Loucy (cell line): ENCODE results near the gene PDXP.

Experiments used
- H2AFZ ChIP-seq: fragments of 200-600 bp; sonication (generic); 2 replicates; pipeline ENCODE4 v1.6.0; 2016; ENCODE audit warnings: antibody characterized with exemption, mild to moderate bottlenecking, low read length, moderate library complexity
- H3F3A ChIP-seq: fragments of 200-600 bp; 2 replicates; pipeline ENCODE4 v1.6.0; 2016; ENCODE audit warnings: antibody characterized with exemption, low read depth, mild to moderate bottlenecking
- H3K27me3 ChIP-seq: fragments of 200-600 bp; sonication (generic); 2 replicates; pipeline ENCODE4 v1.6.1; 2014; ENCODE audit warnings: low read length, mild to moderate bottlenecking; ENCODE audit not compliant: insufficient read depth, poor library complexity, severe bottlenecking
- H3K36me3 ChIP-seq: fragments of 200-600 bp; sonication (generic); 2 replicates; pipeline ENCODE4 v1.6.1; 2016; ENCODE audit warnings: low read length; ENCODE audit not compliant: insufficient read depth
- H3K4me1 ChIP-seq: fragments of 200-600 bp; sonication (generic); 2 replicates; pipeline ENCODE4 v1.5.1; 2014; ENCODE audit warnings: low read length, mild to moderate bottlenecking; ENCODE audit not compliant: insufficient read depth, poor library complexity, severe bottlenecking
- H3K4me2 ChIP-seq: fragments of 200-600 bp; sonication (generic); 2 replicates; pipeline ENCODE4 v1.6.0; 2014; ENCODE audit warnings: antibody characterized with exemption, low read length, low read depth, mild to moderate bottlenecking; ENCODE audit not compliant: poor library complexity, severe bottlenecking
- H3K4me3 ChIP-seq: fragments of 200-600 bp; sonication (generic); 2 replicates; pipeline ENCODE4 v1.5.1; 2014; ENCODE audit warnings: low read length, mild to moderate bottlenecking, mixed read lengths; ENCODE audit not compliant: poor library complexity, severe bottlenecking
- H3K79me2 ChIP-seq: fragments of 200-600 bp; sonication (generic); 2 replicates; pipeline ENCODE4 v1.6.1; 2014; ENCODE audit warnings: low read length; ENCODE audit not compliant: insufficient read depth
- H3K9ac ChIP-seq: fragments of 200-600 bp; sonication (generic); 2 replicates; pipeline ENCODE4 v1.6.0; 2014; ENCODE audit warnings: mild to moderate bottlenecking, low read depth, low read length, moderate library complexity; ENCODE audit not compliant: poor library complexity, severe bottlenecking
- H3K9me2 ChIP-seq: fragments of 200-600 bp; sonication (generic); replicated peaks from 2 replicates; pipeline ENCODE4 v1.6.1; 2016; ENCODE audit warnings: low read depth, low read length, mixed read lengths
- H3K9me3 ChIP-seq: fragments of 200-600 bp; sonication (generic); 2 replicates; pipeline ENCODE4 v1.6.1; 2014; ENCODE audit warnings: mild to moderate bottlenecking, antibody characterized with exemption, low read length, low read depth; ENCODE audit not compliant: insufficient read depth
- H4K20me1 ChIP-seq: fragments of 200-600 bp; sonication (generic); 2 replicates; pipeline ENCODE4 v1.6.0; 2014; ENCODE audit warnings: antibody characterized with exemption, low read length, mild to moderate bottlenecking; ENCODE audit not compliant: insufficient read depth, poor library complexity, severe bottlenecking
- EZH2phosphoT487 ChIP-seq: fragments of 200-600 bp; IDR thresholded peaks from 2 replicates; pipeline ENCODE4 v1.6.1; 2018; ENCODE audit warnings: antibody characterized with exemption, mild to moderate bottlenecking, moderate library complexity, borderline replicate concordance
- TF ChIP-seq, protein P1 (sequence below): fragments of 200-600 bp; sonication (generic); conservative IDR thresholded peaks from 2 replicates; pipeline ENCODE4 v1.5.1; 2014; ENCODE audit warnings: mild to moderate bottlenecking, antibody characterized with exemption, low read length

PDXP gene

DNA sequence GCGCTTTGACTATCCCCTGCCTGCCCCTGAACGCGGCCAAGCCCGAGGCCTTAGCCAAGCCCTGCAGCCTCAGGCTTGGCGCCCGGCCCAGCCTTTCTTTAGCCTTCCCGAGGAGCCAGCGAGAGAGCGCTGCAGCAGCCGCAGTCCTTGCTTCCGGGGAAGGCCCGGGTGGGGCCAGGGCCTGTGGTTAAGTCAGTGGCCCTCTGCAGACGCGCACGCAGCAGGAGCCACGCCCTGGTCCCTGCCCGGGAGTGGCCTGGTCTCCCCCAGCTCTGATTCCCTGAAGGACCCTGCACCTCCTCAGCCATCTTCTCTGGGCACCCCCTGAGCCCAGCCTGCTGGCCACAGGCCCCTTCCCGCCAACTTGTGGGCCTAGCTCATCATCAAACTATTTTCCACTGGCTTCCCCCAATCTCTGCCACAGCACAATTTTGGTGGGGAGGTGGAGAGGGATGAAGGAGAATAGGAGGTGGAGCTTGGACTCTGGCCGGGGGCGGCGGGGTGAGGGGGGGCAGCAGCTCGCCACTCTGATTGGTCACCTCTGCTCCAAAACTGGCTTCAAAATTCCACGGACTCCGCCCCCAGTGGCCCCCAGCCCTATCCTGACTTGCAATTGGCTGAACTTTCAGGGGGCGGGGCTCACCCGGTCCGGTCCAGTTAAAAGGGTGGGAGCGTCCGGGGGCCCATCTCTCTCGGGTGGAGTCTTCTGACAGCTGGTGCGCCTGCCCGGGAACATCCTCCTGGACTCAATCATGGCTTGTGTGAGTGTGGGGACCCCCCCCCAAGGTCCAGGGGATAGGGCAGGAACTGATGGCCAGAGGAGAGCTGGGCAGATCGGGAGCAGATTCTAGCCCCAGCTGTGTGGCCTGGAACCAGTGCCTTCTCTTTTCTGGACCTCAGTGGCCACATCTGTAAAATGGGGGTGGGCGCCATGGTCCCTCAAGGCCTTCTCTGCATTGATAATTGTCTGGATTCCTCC lies 16.7 kb downstream of the PDXP start, which contains the start of gene LGALS1:
Gene LGALS1, plus strand, starts transcription at position 686 of the 979 bp plus-strand sequence. Its CDS starts 67 bp downstream, at position 753.
- no peaks in the 10 kb centered on the region for H3K9me2 ChIP-seq
- peaks cover 14% of the 10 kb centered on the region for H4K20me1 ChIP-seq
- peak within 1 kb of the TSS; percentile 89 for H3K4me2 ChIP-seq
- peaks cover 61% of the 10 kb centered on the region for H3K79me2 ChIP-seq
- no peaks in the 10 kb centered on the region for H3K27me3 ChIP-seq
- peaks cover 14% of the 10 kb centered on the region; the same call in 1 of the 2 replicates for H3K36me3 ChIP-seq
- H3K9ac ChIP-seq = peak within 1 kb of the TSS; percentile 99
- H3K9me3 ChIP-seq = no peaks in the 10 kb centered on the region
- peaks cover 15% of the 10 kb centered on the region; the same call in 1 of the 2 replicates for H3F3A ChIP-seq
- H3K4me3 ChIP-seq = peak within 1 kb of the TSS; percentile 86
- TF ChIP-seq, protein P1, sequence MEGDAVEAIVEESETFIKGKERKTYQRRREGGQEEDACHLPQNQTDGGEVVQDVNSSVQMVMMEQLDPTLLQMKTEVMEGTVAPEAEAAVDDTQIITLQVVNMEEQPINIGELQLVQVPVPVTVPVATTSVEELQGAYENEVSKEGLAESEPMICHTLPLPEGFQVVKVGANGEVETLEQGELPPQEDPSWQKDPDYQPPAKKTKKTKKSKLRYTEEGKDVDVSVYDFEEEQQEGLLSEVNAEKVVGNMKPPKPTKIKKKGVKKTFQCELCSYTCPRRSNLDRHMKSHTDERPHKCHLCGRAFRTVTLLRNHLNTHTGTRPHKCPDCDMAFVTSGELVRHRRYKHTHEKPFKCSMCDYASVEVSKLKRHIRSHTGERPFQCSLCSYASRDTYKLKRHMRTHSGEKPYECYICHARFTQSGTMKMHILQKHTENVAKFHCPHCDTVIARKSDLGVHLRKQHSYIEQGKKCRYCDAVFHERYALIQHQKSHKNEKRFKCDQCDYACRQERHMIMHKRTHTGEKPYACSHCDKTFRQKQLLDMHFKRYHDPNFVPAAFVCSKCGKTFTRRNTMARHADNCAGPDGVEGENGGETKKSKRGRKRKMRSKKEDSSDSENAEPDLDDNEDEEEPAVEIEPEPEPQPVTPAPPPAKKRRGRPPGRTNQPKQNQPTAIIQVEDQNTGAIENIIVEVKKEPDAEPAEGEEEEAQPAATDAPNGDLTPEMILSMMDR = no peak
- no peak for TF ChIP-seq EZH2phosphoT487
- peaks cover 37% of the 10 kb centered on the region for H3K4me1 ChIP-seq
- peak within 1 kb of the TSS; percentile 53; the same call in 1 of the 2 replicates for H2AFZ ChIP-seq

DNA sequence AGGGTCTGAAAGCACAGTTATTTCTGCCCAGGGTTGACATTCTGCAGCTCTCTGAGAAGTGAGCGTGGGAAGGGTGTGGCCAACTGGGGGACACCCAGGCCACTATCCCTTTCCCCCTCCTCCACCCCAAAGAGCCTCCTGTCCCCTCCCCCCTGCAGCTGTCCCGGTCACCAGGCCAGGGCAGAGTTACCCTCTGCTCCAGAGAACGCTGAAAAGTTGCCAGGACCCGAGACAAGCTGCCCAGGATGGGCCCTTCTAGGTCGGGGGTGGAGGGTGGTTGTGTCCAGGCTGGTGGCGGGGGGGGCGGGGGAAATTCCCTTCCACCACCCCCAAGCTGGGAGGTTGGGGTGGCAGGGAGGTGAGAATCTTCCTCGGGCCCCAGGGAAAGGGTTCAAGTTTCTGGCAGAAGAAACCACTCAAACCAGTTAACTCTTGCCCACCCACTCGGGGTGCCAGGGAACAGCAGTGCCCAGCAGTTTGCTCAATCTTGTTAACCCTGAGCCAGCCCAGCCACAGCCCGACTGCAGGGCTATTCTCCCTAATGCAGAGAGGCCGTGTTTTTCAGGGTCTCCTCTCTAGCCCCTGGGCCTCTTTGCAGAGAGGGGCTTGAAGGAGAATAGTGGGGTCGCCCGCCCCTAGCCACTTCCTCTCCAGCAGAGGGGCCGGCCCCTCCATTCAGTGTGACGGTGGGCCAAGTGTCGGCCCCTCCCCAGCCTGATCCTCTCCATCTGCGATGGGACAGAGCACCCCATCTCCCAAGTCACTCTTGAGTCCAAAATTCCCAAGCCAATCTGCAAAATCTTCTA lies 17.6 kb downstream of the PDXP start:
- Histone ChIP-seq H3K9ac (peak overlapping the region; percentile 99), H4K20me1 (peaks cover 14% of the 10 kb centered on the region)

More for the DNA sequence above, 17.6 kb downstream of the PDXP start:
- Histone ChIP-seq H3K4me2 (peak overlapping the region; percentile 89), H3F3A (peaks cover 17% of the 10 kb centered on the region; the same call in 1 of the 2 replicates), H3K9me3 (no peaks in the 10 kb centered on the region), H3K4me3 (peak overlapping the region; percentile 86), H2AFZ (no peak overlapping the region), H3K9me2 (no peaks in the 10 kb centered on the region), H3K36me3 (peaks cover 14% of the 10 kb centered on the region; the same call in 1 of the 2 replicates), H3K4me1 (peaks cover 38% of the 10 kb centered on the region), H3K79me2 (peaks cover 61% of the 10 kb centered on the region), H3K27me3 (no peaks in the 10 kb centered on the region)
- no peak for TF ChIP-seq EZH2phosphoT487
- TF ChIP-seq, protein P1 = no peak
